Erythroblast (primary cell): ENCODE results near the gene BCL2L11.

Experiments
- GATA1 ChIP-seq: IDR thresholded peaks from 2 replicates; pipeline ENCODE4 v1.6.1; 2011; ENCODE audit warnings: low read depth, mild to moderate bottlenecking, control low read depth, low read length, moderate library complexity
- POLR2A ChIP-seq: IDR thresholded peaks from 2 replicates; pipeline ENCODE4 v1.6.1; 2011; ENCODE audit warnings: mild to moderate bottlenecking, low read length

GRCh38 chr2:111200333-111200881 is 79.7 kb downstream of the BCL2L11 start:
- TF ChIP-seq POLR2A (no peak), GATA1 (no peak)
